Endodermal cell (in vitro differentiated cells): ENCODE measurements around the gene DGKG. TPM values are rescaled to one million over a fixed set of nuclear protein-coding genes. Genes with fewer than 3 reads are reported as not detected.

ENCODE experiments used
- DNase-seq: peaks from one replicate; pipeline ENCODE4 v3.0.0-alpha.2; 2017
- H3K27ac ChIP-seq: 2 replicates; pipeline ENCODE4 v1.5.1; 2013; ENCODE audit warnings: mild to moderate bottlenecking, low read depth, low read length, moderate library complexity
- H3K27me3 ChIP-seq: 2 replicates; pipeline ENCODE4 v1.6.1; 2013; ENCODE audit warnings: mild to moderate bottlenecking, low read length, moderate library complexity; ENCODE audit not compliant: insufficient read depth, control insufficient read depth, poor library complexity, severe bottlenecking
- H3K36me3 ChIP-seq: 2 replicates; pipeline ENCODE4 v1.7.0; 2013; ENCODE audit warnings: mild to moderate bottlenecking, low read length, moderate library complexity; ENCODE audit not compliant: control insufficient read depth, insufficient read depth
- H3K4me1 ChIP-seq: one replicate; pipeline ENCODE4 v1.7.0; 2013; ENCODE audit warnings: low read length; ENCODE audit not compliant: control insufficient read depth, insufficient read depth
- H3K4me3 ChIP-seq: 2 replicates; pipeline ENCODE4 v1.5.1; 2013; ENCODE audit warnings: mild to moderate bottlenecking, low read length, moderate library complexity
- H3K9ac ChIP-seq: 2 replicates; pipeline ENCODE4 v1.6.1; 2013; ENCODE audit warnings: mild to moderate bottlenecking, low read length, moderate library complexity; ENCODE audit not compliant: poor library complexity, severe bottlenecking; ENCODE audit errors: extremely low read depth
- H3K9me3 ChIP-seq: 2 replicates; pipeline ENCODE4 v1.6.1; 2013; ENCODE audit warnings: mild to moderate bottlenecking, low read length, moderate library complexity; ENCODE audit not compliant: control insufficient read depth
- H3K27ac Mint-ChIP-seq: 2 replicates; pipeline ENCODE4 v1.8.0; 2020; ENCODE audit warnings: mixed read lengths
- H3K27me3 Mint-ChIP-seq: 2 replicates; pipeline ENCODE4 v1.8.0; 2021; ENCODE audit warnings: mild to moderate bottlenecking, mixed read lengths; ENCODE audit not compliant: insufficient read depth
- H3K36me3 Mint-ChIP-seq: 2 replicates; pipeline ENCODE4 v1.8.0; 2020; ENCODE audit warnings: low read depth, mixed read lengths
- H3K4me1 Mint-ChIP-seq: 2 replicates; pipeline ENCODE4 v1.8.0; 2020; ENCODE audit warnings: mixed read lengths
- H3K4me3 Mint-ChIP-seq: 2 replicates; pipeline ENCODE4 v1.8.0; 2020; ENCODE audit warnings: mild to moderate bottlenecking, moderate library complexity, mixed read lengths
- H3K9me3 Mint-ChIP-seq: 2 replicates; pipeline ENCODE4 v1.8.0; 2020; ENCODE audit warnings: mild to moderate bottlenecking, mixed read lengths
- CTCF ChIP-seq: fragments of 200-600 bp; sonication (generic); conservative IDR thresholded peaks from 2 replicates; pipeline ENCODE4 v1.5.0; 2021; ENCODE audit warnings: antibody characterized with exemption, mild to moderate bottlenecking
- WGBS, 2 experiments: methylation state at CpG; one replicate each; pipeline versions ENCODE4 v1.1.5 to v1.1.7; 2013; ENCODE audit warnings: missing lambda C conversion rate in 2 of 2, mixed read lengths in 1 of 2; ENCODE audit not compliant: insufficient coverage in 1 of 2, insufficient read length in 1 of 2; 5-methylcytosine and 5-hydroxymethylcytosine counted together
- total RNA-seq, 2 donors: library from RNA; stranded (reverse); fragmentation: NEBNext Ultra II Directional in 1 of 2; extraction: Animal tissue kit (Norgen Biotek cat#: 25700) in 1 of 2; gene quantifications; 2 replicates in 1 of 2; 3 replicates in 1 of 2; pipeline ENCODE4 v1.2.1, GENCODE V29; 2021

DGKG gene
- total RNA-seq, 2 donors from 2014 or later = 0.86 to 1.8 TPM

GRCh38 chr3:186394566-186395217 is 32.7 kb upstream of the DGKG start:
- Mint-ChIP-seq H3K4me1 (no peaks in the 10 kb centered on the region), H3K27me3 (peaks cover 20% of the 10 kb centered on the region), H3K9me3 (peaks cover 10% of the 10 kb centered on the region), H3K27ac (no peak overlapping the region), H3K36me3 (no peaks in the 10 kb centered on the region), H3K4me3 (no peak overlapping the region)
- Histone ChIP-seq H3K27me3 (no peaks in the 10 kb centered on the region), H3K4me1 (no peaks in the 10 kb centered on the region), H3K36me3 (no peaks in the 10 kb centered on the region), H3K9me3 (peaks cover 5% of the 10 kb centered on the region), H3K4me3 (no peak overlapping the region), H3K9ac (no peak overlapping the region), H3K27ac (no peak overlapping the region)
- no peak for DNase-seq
- WGBS, 2 experiments = 90% methylated on average over 4 of the region's 4 CpGs; no CpG with 5 or more reads in 1 of the 2 experiments
- TF ChIP-seq CTCF = no peak

GRCh38 chr3:186386883-186387560 is 25.0 kb upstream of the DGKG start:
- no peak for DNase-seq
- Histone ChIP-seq H3K9me3 (no peaks in the 10 kb centered on the region), H3K4me3 (no peak overlapping the region), H3K36me3 (no peaks in the 10 kb centered on the region), H3K27ac (no peak overlapping the region), H3K4me1 (peaks cover 14% of the 10 kb centered on the region), H3K9ac (no peak overlapping the region), H3K27me3 (no peaks in the 10 kb centered on the region)
- 91 to 94% methylated on average over 3 to 4 of the region's 4 CpGs for WGBS, 2 experiments
- TF ChIP-seq CTCF = no peak
- H3K4me1 Mint-ChIP-seq = peaks cover 22% of the 10 kb centered on the region
- no peak overlapping the region for H3K27ac Mint-ChIP-seq
- peaks cover 24% of the 10 kb centered on the region for H3K27me3 Mint-ChIP-seq
- H3K36me3 Mint-ChIP-seq = no peaks in the 10 kb centered on the region
- no peak overlapping the region for H3K4me3 Mint-ChIP-seq
- no peaks in the 10 kb centered on the region for H3K9me3 Mint-ChIP-seq

GRCh38 chr3:186385856-186386602 is 24.0 kb upstream of the DGKG start:
- peaks cover 24% of the 10 kb centered on the region for H3K27me3 Mint-ChIP-seq
- no peaks in the 10 kb centered on the region for H3K36me3 Mint-ChIP-seq
- Histone ChIP-seq H3K27me3 (no peaks in the 10 kb centered on the region), H3K9ac (no peak overlapping the region), H3K36me3 (no peaks in the 10 kb centered on the region), H3K27ac (no peak overlapping the region), H3K4me3 (no peak overlapping the region), H3K9me3 (no peaks in the 10 kb centered on the region), H3K4me1 (peaks cover 18% of the 10 kb centered on the region)
- no peaks in the 10 kb centered on the region for H3K9me3 Mint-ChIP-seq
- DNase-seq = no peak
- H3K4me3 Mint-ChIP-seq = no peak overlapping the region
- WGBS, 2 experiments = 93 to 97% methylated on average over 3 to 5 of the region's 5 CpGs
- peaks cover 32% of the 10 kb centered on the region for H3K4me1 Mint-ChIP-seq
- H3K27ac Mint-ChIP-seq = no peak overlapping the region
- no peak for TF ChIP-seq CTCF
